Neural cell (in vitro differentiated cells): ENCODE results near the gene SMPDL3A. TPM values are rescaled to one million over a fixed set of nuclear protein-coding genes. Genes with fewer than 3 reads are reported as not detected.

Experiments
- H2AFZ ChIP-seq: fragments of 200-600, 300-800 bp; sonication (generic), shearing (Covaris generic); 2 replicates; pipeline ENCODE4 v1.6.0; 2014; ENCODE audit warnings: low read depth, mild to moderate bottlenecking, antibody characterized with exemption, low read length, moderate library complexity
- H3F3A ChIP-seq: fragments of 200-600 bp; shearing (Covaris generic); 2 replicates; pipeline ENCODE4 v1.6.1; 2016; ENCODE audit warnings: mild to moderate bottlenecking, moderate library complexity, mixed read lengths, antibody characterized with exemption, low read length; ENCODE audit not compliant: insufficient read depth, poor library complexity, severe bottlenecking
- H3K27ac ChIP-seq: fragments of 200-600, 300-800 bp; sonication (generic), shearing (Covaris generic); 2 replicates; pipeline ENCODE4 v1.5.1; 2014; ENCODE audit warnings: mild to moderate bottlenecking, low read length, moderate library complexity
- H3K27me3 ChIP-seq: fragments of 300-800, 200-600 bp; sonication (generic), shearing (Covaris generic); 2 replicates; pipeline ENCODE4 v1.6.0; 2014; ENCODE audit warnings: mild to moderate bottlenecking, low read depth, low read length, moderate library complexity; ENCODE audit not compliant: insufficient read depth
- H3K36me3 ChIP-seq: fragments of 300-800, 200-600 bp; sonication (generic), shearing (Covaris generic); 2 replicates; pipeline ENCODE4 v1.5.1; 2014; ENCODE audit warnings: mild to moderate bottlenecking, antibody characterized with exemption, low read length, moderate library complexity; ENCODE audit not compliant: insufficient read depth
- H3K4me2 ChIP-seq: fragments of 300-800, 200-600 bp; sonication (generic), shearing (Covaris generic); 2 replicates; pipeline ENCODE4 v1.6.0; 2014; ENCODE audit warnings: mild to moderate bottlenecking, low read length
- H3K4me3 ChIP-seq: fragments of 300-800, 200-600 bp; sonication (generic), shearing (Covaris generic); 2 replicates; pipeline ENCODE4 v1.5.1; 2014; ENCODE audit warnings: mild to moderate bottlenecking, low read length, moderate library complexity
- H3K79me2 ChIP-seq: fragments of 200-600 bp; shearing (Covaris generic); replicated peaks from 2 replicates; pipeline ENCODE4 v1.6.0; 2014; ENCODE audit warnings: mild to moderate bottlenecking, low read length, moderate library complexity; ENCODE audit not compliant: insufficient read depth
- H3K9ac ChIP-seq: fragments of 300-800, 200-600 bp; sonication (generic), shearing (Covaris generic); 2 replicates; pipeline ENCODE4 v1.6.1; 2016; ENCODE audit warnings: mild to moderate bottlenecking, low read length, mixed read lengths
- H3K9me2 ChIP-seq: fragments of 200-600 bp; shearing (Covaris generic); 2 replicates; pipeline ENCODE4 v1.6.1; 2016; ENCODE audit warnings: mild to moderate bottlenecking, low read length, mixed read lengths; ENCODE audit not compliant: insufficient read depth
- H3K9me3 ChIP-seq: fragments of 200-600, 300-800 bp; sonication (generic), shearing (Covaris generic); 2 replicates; pipeline ENCODE4 v1.6.1; 2016; ENCODE audit warnings: mild to moderate bottlenecking, mixed run types, low read length, moderate library complexity, mixed read lengths
- H4K20me1 ChIP-seq: fragments of 200-600 bp; shearing (Covaris generic); 2 replicates; pipeline ENCODE4 v1.6.1; 2016; ENCODE audit warnings: mild to moderate bottlenecking, mixed run types; ENCODE audit not compliant: insufficient read depth
- EP300 ChIP-seq: fragments of 450-650 bp; conservative IDR thresholded peaks from 2 replicates; pipeline ENCODE4 v1.6.1; 2014; ENCODE audit warnings: antibody characterized with exemption, mild to moderate bottlenecking, moderate library complexity; ENCODE audit not compliant: poor library complexity, severe bottlenecking
- EZH2 ChIP-seq: fragments of 200-600, 300-800 bp; shearing (Covaris generic), sonication (generic); IDR thresholded peaks from 2 replicates; pipeline ENCODE4 v1.6.1; 2014; ENCODE audit warnings: antibody characterized with exemption, low read length, borderline replicate concordance, mild to moderate bottlenecking; ENCODE audit not compliant: insufficient read depth, poor library complexity, severe bottlenecking
- MXI1 ChIP-seq: fragments of 450-650 bp; conservative IDR thresholded peaks from 2 replicates; pipeline ENCODE4 v1.6.1; 2014; ENCODE audit warnings: antibody characterized with exemption, mild to moderate bottlenecking; ENCODE audit not compliant: poor library complexity, severe bottlenecking
- POLR2AphosphoS5 ChIP-seq: IDR thresholded peaks from 2 replicates; pipeline ENCODE4 v1.6.1; 2012
- RAD21 ChIP-seq: fragments of 450-650 bp; conservative IDR thresholded peaks from 2 replicates; pipeline ENCODE4 v1.6.1; 2014; ENCODE audit warnings: antibody characterized with exemption, mild to moderate bottlenecking, moderate library complexity
- REST ChIP-seq: IDR thresholded peaks from 2 replicates; pipeline ENCODE4 v1.6.1; 2012; ENCODE audit warnings: borderline replicate concordance
- SMC3 ChIP-seq: fragments of 450-650 bp; conservative IDR thresholded peaks from 2 replicates; pipeline ENCODE4 v1.6.1; 2014; ENCODE audit warnings: antibody characterized with exemption, mild to moderate bottlenecking, moderate library complexity; ENCODE audit not compliant: poor library complexity
- TAF1 ChIP-seq: IDR thresholded peaks from 2 replicates; pipeline ENCODE4 v1.6.1; 2012; ENCODE audit warnings: low read depth
- polyA plus RNA-seq: library from polyadenylated mRNA; depleted of rRNA; stranded (reverse); fragments of >200 nt; gene quantifications from 2 replicates; pipeline ENCODE4 v1.2.3, GENCODE V29; 2014
- TF ChIP-seq, protein P1 (sequence below): fragments of 450-650 bp; IDR thresholded peaks from 2 replicates; pipeline ENCODE4 v1.5.1; 2014; ENCODE audit warnings: antibody characterized with exemption, mild to moderate bottlenecking, moderate library complexity; ENCODE audit not compliant: poor library complexity, severe bottlenecking

The SMPDL3A gene
- polyA plus RNA-seq, 1 donor from 2014 or later, result 8.2 TPM

DNA sequence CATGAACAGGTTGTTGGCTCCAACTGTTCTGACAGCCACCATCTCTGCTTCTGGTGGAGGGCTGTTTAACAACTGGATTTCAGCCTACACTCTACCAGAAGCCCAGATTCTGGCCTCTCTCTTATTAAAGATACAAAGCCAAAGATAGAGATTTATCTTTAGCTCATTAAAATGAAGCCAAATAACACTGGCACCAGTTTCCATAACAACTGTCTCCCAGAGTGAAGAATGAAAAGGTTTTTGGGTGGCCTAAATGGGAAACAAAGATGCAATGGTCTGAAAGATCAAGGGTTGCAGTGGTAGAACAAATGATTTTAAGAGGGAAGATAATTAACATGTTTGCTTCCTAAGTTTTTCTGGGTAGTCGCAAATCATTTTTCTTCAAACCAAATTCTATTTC lies 3.2 kb upstream of the SMPDL3A start:
- no peak overlapping the region for H3K27ac ChIP-seq

DNA sequence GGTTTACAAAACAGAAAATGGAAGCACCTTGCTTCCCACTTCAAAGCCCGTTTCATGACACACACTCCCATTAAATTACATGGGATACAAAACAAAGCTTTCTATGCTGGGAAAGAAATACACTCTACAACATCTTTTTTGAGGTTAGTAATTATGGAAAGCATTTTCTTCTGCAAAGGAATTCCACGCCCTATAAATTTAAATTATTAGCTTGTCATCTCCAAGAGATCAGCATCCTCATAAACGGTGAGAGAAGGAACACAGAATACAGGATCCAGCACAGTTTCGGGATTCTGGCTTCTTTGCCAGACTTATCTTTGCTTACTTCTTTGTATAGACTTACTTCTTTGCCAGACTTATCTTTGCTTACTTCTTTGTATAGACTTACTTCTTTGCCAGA lies 1.3 kb upstream of the SMPDL3A start:
- Histone ChIP-seq H4K20me1 (no peaks in the 10 kb centered on the region), H3K9me2 (no peaks in the 10 kb centered on the region), H3K79me2 (peaks cover under 1% of the 10 kb centered on the region), H3K4me3 (no peak overlapping the region), H3K36me3 (no peaks in the 10 kb centered on the region), H3K4me2 (no peak overlapping the region), H3K9me3 (no peaks in the 10 kb centered on the region), H2AFZ (no peak overlapping the region), H3K9ac (no peak overlapping the region), H3K27me3 (no peaks in the 10 kb centered on the region), H3K27ac (no peak overlapping the region), H3F3A (no peaks in the 10 kb centered on the region)
- TF ChIP-seq SMC3, result no peak
- TF ChIP-seq REST, result no peak
- TF ChIP-seq TAF1, result no peak
- TF ChIP-seq RAD21, result no peak

More for the DNA sequence above, 3.2 kb upstream of the SMPDL3A start:
- Histone ChIP-seq H3K9me3 (no peaks in the 10 kb centered on the region), H3K9ac (no peak overlapping the region), H3K27me3 (no peaks in the 10 kb centered on the region), H4K20me1 (no peaks in the 10 kb centered on the region), H3K4me2 (no peak overlapping the region), H3F3A (no peaks in the 10 kb centered on the region), H3K4me3 (no peak overlapping the region), H3K79me2 (peaks cover 8% of the 10 kb centered on the region), H3K9me2 (no peaks in the 10 kb centered on the region), H3K36me3 (no peaks in the 10 kb centered on the region), H2AFZ (no peak overlapping the region)
- TF ChIP-seq POLR2AphosphoS5, result no peak
- no peak for TF ChIP-seq MXI1
- no peak for TF ChIP-seq SMC3
- TF ChIP-seq REST, result no peak
- no peak for TF ChIP-seq TAF1
- no peak for TF ChIP-seq RAD21
- TF ChIP-seq, protein P1, sequence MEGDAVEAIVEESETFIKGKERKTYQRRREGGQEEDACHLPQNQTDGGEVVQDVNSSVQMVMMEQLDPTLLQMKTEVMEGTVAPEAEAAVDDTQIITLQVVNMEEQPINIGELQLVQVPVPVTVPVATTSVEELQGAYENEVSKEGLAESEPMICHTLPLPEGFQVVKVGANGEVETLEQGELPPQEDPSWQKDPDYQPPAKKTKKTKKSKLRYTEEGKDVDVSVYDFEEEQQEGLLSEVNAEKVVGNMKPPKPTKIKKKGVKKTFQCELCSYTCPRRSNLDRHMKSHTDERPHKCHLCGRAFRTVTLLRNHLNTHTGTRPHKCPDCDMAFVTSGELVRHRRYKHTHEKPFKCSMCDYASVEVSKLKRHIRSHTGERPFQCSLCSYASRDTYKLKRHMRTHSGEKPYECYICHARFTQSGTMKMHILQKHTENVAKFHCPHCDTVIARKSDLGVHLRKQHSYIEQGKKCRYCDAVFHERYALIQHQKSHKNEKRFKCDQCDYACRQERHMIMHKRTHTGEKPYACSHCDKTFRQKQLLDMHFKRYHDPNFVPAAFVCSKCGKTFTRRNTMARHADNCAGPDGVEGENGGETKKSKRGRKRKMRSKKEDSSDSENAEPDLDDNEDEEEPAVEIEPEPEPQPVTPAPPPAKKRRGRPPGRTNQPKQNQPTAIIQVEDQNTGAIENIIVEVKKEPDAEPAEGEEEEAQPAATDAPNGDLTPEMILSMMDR, result no peak
- no peak for TF ChIP-seq EP300
- TF ChIP-seq EZH2, result no peak
